Stimulated activated CD8-positive, alpha-beta memory T cell treated with anti-CD3 and anti-CD28 coated beads, Interleukin-12 subunit alpha, Interleukin-12 subunit beta, amount 100 ng/mL, for 4 hours (primary cell): ENCODE results near the gene CD2BP2.

Experiments used
- DNase-seq: peaks from one replicate; pipeline ENCODE4 v3.0.0-alpha.2; 2020; ENCODE audit warnings: low read depth

CD2BP2 gene

DNA sequence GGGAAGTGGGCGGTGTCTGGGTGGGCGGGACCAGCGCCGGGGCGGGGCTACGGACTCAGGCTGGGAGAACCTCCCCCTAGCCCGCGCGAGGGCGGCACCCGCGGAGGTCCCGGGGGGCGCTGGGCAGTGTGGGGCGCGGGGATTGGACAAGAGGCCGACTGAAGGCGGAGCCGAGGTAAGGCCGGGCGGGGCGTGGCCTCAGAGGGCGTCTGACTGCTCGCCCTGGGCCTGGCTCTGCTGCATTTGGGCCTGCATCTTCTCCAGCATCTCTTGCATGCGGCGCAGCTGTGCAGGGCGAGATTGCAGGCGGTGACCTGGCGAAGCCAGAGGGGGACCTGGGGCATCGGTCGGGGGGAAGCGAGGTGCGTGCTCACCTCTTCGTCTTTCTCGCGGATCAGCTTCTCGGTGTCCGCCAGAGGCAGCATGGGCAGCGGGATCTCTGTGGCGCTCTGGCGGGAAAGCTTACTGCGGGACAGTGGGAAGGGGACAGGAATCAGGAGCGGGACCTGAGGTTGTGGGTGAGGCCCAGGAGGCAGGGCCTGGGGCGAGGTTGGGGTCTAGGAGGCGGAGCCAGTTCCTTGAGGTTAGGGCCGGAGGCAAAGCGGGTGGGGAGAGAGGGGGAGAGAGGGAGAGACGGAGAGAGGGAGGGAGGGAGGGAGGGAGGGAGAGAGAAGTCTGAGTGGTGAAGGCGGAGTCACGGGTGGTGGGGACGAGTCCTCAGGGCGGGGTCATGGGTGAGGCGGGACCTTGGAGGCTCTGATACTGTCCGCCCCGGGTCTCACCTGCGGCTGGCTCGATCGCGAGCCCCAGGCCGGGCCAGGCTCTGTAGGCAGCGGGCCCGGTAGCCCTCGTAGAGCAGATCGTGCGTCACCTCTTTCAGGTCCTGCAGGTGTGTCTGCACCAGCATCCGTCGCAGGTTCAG lies 23.4 kb upstream of the CD2BP2 start:
- peak; percentile 99 for DNase-seq

DNA sequence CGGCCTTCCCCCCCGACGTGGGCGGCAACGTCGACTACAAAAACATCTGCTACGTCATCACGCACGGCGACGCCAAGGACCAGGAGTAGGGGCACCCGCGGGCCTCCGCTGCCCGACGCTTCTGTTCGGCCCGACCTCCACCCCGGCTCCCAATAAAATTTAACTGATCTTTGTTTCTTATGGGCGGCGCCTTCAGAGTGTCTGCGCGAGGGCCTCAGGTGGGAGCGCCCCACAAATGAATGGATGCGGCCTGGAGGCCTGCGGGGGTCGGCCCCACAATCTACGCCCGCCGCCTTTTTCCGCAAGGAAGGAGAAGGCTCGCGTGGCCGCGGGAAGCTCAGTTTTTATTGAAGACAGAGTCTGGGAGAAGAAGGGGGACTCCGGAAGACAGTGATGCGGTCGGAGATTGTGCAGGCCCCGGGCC lies 22.7 kb upstream of the CD2BP2 start:
- peak; percentile 78 for DNase-seq

DNA sequence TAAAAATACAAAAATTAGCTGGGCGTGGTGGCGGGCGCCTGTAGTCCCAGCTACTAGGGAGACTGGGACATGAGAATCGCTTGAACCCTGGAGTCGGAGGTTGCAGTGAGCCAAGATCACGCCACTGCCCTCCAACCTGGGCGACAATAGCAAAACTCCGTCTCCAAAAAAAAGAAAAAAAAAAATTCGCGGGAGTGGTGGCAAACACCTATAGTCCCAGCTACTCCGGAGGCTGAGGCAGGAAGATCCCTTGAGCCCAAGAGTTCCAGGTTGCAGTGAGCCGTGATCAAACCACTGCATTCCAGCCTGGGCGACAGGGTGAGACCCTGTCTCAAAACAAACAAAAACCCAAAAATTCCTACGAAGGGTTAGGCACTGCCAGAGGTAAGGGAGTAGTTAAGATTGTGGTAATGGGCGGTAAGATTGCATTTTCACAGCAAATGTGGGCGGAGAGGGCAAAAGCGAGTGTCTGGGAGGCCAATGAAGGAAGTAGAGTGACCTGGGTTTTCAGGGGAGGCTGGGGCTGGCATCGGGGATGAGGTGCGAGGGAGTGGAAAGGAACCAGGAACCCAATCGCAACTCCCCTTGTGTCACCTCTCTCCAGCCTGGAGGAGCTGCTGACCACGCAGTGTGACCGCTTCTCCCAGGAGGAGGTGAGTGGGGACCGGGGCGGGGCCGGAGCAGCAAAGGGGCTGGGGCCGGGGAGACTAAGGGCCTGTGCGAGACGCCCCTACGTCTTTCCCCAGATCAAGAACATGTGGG lies 22.1 kb upstream of the CD2BP2 start:
- DNase-seq, result no peak

DNA sequence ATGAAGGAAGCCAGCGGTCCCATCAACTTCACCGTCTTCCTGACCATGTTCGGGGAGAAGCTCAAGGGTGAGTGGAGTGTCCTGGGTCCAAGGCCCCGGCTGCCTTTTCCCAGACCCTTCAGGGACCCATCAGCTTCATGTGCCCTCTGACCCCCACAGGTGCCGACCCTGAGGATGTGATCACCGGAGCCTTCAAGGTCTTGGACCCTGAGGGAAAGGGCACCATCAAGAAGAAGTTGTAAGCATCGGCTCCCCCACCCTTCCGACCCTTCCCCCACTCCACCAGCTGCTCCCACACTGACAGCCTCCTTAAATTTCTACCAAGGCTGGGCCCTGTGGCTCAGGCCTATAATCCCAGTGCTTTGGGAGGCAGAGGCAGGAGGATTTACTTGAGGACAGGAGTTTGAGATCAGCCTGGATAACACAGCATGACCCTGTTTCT lies 21.4 kb upstream of the CD2BP2 start:
- DNase-seq, result no peak

DNA sequence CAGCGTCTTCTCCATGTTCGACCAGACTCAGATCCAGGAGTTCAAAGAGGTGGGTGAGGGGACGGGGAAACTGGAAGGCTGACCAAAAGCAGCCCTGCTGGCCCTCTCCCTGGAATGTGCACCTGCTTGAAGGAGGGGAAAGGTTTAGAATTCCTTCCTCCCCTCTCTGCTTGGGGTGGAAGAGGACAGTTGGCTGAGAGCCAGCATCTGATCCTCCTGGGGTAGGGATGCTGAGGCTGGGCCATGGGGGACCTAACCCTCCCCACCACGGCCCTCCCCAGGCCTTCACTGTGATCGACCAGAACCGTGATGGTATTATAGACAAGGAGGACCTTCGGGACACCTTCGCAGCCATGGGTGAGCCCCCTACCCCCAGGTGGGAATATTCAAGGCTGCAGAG lies 20.8 kb upstream of the CD2BP2 start:
- no peak for DNase-seq

DNA sequence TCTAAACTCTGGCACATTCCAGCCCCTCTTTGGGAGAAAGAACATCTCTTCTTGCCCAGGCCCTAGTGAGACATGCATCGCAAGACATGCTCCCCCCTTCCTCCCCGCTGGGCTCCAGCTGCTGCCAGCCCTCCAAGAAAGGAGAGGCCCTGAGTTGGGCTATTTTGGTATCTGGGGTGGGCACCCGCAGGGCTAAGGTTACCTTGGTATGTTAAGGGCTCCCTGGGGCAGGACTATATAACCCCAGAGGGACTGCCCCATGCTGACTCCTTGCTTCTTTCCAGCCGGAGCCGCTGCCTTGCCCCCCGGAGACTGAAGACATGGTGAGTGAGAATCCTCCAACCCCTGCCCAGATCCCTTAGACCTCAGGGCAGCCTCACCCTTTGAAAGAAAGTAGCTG lies 19.4 kb upstream of the CD2BP2 start, which contains the start of gene MYL11:
Gene MYL11, plus strand, starts transcription at position 265 of the 400 bp plus-strand sequence. Its CDS starts 56 bp downstream, at position 321.
- no peak for DNase-seq

DNA sequence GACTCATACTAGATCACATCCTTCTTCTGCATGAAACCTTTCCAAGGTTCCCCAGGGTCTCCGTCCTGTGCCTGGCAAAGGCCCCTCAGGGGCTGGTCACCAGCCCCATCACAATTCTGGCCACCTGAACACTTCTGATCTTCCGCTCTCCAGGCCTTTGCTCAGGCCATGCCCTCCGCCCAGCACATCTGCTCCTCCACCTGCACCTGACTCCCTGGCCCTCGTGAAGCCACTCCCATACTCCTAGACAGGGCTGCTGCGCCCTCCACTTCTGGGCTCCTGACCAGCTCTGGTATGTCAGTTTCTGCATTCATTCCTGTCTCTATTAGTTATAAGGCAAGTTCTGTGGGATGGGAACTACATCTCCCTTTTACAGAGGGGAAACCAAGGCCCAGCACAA lies 17.6 kb upstream of the CD2BP2 start:
- DNase-seq, result no peak

DNA sequence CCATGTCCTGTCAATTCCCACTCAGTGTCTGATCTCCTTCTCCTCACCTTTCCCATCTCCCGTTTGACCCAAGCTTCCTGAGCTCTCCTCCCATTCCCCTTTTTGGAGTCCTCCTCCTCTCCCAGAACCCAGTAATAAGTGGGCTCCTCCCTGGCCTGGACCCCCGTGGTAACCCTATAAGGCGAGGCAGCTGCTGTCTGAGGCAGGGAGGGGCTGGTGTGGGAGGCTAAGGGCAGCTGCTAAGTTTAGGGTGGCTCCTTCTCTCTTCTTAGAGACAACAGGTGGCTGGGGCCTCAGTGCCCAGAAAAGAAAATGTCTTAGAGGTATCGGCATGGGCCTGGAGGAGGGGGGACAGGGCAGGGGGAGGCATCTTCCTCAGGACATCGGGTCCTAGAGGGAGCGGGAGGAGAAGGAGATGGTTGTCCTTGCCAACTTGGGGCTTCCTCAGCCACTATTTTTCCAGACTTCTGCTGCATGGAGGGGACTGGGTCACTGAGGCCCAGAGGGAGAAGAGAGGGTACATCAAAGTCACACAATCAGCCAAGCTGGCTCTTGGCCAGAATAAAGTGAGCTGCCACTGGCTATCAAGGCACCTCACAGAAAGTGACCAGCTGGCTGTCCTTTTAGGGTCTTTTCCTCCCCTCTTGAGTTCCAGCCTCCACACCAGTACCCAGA lies 17.1 kb upstream of the CD2BP2 start:
- DNase-seq, result no peak

DNA sequence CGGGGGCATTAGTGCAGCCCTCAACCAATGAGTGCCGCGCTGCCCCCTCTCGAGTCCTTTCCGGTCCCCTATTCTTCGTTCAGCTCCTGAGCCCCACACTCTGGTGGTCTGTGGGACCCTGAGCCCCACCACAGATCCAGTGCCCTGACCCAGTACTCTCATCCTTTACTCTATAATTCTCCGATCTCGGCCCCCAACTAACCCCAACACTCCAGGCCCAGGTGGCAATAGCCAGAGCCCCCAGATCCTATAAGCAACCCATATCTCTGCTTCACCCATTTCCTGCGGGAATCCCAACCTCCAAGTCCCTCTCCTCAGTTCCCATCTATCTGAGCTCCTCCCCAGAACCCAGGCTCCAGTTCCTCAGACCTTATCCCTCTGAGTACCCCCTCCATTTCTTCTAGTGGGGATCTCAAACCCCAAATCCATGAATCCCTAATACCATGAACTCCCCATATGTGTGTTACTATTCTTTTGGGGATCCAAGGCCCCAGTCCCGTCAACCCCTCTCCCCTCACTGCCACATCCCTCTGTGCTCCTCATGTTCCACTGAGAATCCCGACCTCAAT lies 16.2 kb upstream of the CD2BP2 start:
- no peak for DNase-seq

DNA sequence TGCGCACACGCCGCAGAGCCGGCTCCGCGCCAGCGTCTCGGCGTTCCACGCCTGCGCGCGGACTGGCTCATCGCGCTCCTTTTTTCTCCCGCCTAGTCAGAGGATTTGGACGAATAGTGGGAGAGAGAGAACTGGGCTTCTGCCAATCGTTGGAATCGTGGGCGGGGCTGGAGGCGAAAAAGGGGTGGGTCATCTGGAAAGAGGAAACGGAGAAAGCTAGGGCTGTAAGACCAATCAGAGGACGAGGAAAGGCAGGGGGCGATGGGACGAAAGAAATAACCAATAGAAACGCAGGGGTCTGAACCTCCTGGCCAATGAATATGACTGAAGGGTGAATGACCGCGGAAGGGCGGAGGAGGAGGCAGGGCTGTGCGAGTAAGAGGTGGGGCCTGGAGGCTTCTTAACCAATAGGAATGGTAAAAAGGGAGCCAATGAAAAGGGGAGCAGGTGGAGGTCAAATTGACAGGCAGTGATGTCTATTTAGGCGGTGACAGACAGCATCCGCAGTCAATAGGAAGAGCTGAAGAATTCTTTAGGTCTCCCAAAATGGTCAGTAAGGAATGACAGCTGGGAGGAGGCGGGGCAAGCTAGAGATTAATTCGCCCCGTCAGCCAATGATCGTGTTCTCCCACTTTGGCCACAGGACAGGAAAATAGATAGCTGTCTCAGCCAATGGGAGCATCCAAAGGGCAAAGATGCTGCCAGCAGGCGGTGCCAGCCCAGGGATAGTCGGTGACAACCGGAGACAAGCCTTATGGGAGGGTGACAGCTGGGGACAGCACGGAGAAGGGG lies 15.5 kb upstream of the CD2BP2 start, which contains the start of gene TBC1D10B:
Gene TBC1D10B, minus strand, starts transcription at position 39 of the 792 bp plus-strand sequence. CDS start 311 bp downstream, outside the sequence.
- peak; percentile 96 for DNase-seq

DNA sequence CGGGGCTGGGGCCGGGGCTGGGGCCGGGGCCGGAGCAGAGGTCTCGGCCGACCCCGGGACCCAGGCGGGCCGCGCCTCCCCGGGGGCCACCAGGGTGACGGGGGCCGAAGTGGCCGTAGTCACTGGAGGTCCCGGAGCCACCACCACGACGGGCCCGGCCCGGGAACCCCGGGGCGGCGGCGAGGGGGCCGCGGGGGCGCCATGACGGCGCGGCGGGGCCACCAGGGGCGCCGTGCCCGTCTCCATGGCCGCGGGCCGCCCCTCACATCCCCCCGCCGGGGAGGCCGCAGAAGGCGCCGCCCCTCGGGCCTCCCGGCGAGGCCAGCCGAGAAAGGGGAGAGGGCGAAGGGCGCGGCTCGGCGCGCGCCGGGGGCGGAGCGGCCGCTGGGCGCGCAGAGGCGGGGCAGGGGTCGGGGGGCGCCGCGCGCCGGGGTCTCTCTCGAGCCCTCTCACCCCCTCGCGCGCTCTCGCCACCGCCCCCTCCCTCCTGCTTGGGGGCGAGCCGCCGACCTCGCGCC lies 14.9 kb upstream of the CD2BP2 start:
- no peak for DNase-seq

DNA sequence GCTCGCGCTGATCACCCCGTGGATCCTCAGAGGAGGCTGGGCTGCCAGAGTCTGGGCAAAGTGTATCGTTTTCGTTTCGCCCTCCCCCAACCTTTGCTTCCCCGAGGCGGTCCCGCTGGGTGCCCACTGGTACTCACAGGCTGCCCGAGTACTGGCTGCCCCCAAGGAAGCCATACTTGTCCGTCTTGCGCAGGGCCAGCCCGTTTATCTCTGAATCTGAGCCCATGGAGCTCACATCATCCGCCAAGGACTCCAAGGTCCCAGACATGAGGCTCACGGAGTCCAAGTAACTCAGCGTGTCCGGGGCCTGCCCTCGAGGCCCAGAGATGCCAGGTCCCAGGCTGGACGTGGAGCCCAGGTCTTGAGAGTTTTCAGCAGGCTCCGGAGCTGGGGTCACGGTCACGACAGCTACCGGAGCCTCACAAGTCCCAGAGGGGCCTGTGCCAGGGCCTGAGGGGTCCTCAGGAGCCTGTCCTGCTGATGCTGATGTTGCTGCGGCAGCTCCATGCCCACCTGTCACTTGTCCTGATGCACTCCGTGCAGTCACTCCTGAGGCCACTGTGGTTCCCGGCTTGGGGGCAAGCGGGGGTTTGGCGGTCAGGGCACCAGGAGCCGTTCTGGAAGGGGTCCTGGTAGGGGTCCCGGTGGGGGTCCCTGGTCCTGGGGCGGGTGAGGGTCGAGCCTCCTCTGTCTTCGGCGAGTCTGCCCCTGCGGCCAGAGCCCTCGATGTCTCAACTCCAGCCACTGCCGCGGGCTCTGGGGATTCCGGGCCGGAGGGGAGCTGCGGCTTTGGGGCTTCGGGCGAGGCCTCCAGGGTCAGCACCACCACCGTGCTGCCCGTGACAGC lies 14.2 kb upstream of the CD2BP2 start:
- DNase-seq, result peak; percentile 14

DNA sequence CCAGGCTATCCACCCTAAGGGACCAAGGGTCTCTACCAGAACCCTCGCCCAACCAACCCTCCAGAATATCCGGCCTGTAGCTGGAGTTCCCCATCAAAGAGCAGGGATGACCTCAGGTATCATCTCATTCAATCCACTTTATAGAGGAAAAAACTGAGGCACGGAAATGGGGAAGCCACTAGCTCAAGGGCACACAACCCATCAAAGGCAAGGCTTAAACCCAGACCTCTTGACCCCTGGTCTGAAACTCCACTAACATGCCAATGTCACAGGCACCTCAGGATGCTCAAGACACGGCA lies 13.6 kb upstream of the CD2BP2 start:
- DNase-seq, result no peak

DNA sequence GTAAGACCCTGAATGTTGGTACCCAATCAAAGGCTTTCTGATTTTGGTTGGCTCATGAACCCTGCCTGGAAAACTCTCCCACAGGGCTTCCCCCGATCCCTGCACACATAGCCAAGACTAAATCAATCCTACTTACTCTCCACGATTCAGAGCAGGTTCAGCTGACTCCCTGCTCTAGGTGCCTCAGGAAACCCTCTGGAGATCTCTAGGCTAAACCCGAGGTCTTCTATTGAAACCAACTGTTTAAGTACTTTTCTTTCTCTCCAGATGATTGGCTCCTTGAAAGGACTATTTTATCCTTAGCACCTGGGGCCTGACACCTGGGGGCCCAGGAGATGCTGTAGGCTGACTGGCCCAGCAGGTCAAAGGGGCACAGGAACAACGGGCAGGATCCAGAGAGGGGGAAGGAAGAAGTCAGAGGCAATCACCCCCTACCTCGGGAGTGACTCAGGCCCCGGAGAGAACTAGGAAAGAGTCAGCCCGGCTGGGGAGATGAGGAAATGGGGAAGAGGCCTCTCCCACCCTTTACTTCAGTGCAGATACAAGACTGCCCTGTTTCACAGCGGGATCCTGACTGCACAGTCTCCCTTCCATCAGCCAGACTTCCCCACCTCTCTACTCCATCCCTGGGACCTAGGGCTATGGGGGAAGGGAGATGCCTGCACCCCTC lies 13.1 kb upstream of the CD2BP2 start:
- no peak for DNase-seq

DNA sequence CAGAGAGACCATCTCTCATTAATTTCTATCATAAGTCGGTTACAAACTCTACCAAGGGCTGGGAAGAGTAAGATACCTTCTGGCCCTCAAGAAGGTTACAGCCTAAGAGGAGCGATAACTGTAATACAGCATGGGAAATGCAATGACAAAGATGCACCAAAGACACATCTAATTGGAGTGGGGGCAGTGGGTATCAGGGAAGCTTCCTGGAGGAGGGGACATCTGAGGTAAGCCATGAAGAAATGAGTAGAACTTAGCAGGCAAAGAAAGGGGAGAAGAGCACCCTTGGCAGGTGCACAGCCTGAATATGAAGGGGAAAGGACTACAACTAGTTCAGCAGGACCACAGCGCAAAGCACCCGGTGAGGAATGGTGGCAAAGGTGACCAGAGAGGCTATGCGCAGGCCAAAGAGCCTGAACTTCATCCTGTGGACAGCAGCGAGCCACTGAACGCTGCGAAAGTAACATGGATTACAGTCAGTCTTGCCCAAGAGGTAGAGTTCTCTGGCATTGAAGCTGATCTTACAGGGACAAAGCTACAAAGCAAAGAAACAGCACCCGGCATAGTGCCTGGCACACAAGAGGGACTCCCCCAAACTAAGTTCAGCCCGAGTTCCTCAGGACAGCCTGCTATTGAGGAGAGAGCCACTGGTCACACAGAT lies 12.4 kb upstream of the CD2BP2 start:
- no peak for DNase-seq

DNA sequence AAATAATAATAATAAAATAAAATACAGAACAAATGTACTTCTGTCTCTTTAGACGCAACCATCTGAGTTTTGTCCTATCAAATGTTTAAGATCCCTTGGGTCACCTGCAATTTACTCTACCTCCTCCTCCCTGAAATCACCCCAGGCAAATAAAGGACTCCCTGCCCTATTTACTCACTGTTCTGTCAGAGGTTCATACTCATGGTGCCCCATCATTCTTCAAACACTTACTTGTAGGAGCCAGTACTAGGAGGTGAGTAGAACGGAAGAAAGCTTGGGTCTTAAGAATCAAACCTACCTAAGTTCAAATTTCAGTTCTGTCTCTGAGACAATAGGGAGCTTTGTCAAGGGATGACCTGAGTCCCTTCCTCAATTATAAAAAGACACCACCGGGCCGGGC lies 11.4 kb upstream of the CD2BP2 start:
- no peak for DNase-seq

DNA sequence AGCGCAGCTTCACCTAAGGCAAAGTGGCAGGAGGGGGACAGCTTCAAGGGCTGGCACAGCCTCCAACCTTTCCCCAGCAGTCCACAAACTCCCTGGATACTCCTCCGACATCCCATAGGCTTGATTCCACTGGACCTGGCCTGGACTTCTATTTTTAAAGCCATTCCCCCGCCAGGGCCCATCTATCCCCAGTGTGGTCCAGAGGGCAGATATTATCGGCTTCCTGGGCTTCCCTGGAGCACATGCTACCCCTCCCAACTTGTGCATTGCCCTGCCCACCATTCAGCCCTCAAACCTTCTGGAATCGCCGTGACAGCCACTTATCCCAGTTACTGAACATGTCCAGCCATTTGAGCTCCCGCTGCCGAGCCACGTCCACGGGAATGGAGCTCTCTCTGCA lies 10.1 kb upstream of the CD2BP2 start:
- no peak for DNase-seq

DNA sequence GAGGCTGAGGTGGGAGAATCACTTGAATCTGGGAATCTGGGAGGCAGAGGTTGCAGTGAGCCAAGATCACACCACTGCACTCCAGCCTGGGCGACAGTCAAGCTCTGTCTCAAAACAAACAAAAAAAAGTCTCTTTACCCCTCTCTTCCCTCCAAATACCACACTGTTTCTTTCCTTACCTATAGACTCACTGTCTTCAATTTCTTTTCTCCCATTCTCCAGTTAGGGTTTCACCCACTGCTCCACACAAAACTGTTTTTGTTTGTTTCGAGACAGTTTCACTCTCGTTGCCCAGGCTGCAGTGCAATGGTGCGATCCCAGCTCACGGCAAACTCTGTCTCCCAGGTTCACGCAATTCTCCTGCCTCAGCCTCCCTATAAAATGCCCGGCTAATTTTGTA lies 6.1 kb upstream of the CD2BP2 start:
- no peak for DNase-seq

DNA sequence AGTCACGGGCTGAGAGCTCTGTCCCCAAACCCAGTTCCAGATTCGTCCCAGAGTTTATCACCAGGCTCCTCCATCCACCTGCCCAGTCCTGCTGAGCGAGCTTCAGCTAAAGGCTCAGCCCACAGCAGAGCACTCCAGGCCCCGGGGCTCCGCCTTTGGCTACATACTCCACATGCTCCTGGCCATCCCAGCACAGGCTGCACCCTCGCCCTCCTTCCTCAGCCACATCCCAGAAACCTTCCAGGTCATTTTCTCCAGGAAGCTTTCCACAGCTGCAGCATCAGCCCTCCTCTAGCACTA lies 4.7 kb upstream of the CD2BP2 start:
- no peak for DNase-seq
